HG02870 (cell line): ENCODE measurements around the gene RPS19.
"Not testable (repeated sequence)": the region's sequence is repeated elsewhere in the genome, so short reads cannot be mapped to it uniquely, and the experiment has no call there.

Source experiments
- ATAC-seq: cut with Tn5 transposase; IDR thresholded peaks from one replicate; pipeline ENCODE4 v1.9.1; 2021; ENCODE audit warnings: mild to moderate bottlenecking, moderate library complexity; ENCODE audit not compliant: unreplicated experiment

RPS19 gene

DNA sequence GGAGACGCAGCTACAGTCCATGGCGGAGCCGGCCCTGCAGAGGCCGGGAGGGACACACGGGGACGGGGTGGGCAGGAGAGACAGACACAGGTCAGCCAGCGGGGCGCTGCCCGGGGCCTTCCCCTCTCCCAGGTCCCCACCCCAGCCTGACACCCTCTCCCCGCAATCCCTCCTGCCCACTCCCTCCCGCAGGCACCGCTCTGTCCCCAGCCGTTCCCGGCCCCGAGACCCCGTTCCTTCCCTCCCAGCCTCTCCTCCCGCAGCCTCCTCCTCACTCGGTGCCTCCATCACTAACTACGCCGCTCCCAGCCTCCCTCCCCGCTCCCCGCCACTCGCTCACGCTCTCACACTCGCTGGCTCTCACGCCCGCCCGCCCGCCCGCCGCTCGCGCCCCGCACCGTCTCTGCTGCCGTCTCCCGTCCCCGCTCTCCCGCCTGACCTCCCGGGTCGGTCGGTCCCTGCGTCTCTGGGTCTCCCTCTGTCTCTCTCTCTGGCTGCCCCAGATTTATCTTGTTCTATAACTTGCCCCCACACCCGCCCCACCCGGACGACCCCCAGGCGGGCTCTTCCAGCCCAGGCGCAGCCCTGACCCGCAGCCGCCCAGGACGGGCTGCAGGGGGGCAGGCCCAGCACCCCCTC, 53.0 kb downstream of the RPS19 start:
- ATAC-seq = no peak

DNA sequence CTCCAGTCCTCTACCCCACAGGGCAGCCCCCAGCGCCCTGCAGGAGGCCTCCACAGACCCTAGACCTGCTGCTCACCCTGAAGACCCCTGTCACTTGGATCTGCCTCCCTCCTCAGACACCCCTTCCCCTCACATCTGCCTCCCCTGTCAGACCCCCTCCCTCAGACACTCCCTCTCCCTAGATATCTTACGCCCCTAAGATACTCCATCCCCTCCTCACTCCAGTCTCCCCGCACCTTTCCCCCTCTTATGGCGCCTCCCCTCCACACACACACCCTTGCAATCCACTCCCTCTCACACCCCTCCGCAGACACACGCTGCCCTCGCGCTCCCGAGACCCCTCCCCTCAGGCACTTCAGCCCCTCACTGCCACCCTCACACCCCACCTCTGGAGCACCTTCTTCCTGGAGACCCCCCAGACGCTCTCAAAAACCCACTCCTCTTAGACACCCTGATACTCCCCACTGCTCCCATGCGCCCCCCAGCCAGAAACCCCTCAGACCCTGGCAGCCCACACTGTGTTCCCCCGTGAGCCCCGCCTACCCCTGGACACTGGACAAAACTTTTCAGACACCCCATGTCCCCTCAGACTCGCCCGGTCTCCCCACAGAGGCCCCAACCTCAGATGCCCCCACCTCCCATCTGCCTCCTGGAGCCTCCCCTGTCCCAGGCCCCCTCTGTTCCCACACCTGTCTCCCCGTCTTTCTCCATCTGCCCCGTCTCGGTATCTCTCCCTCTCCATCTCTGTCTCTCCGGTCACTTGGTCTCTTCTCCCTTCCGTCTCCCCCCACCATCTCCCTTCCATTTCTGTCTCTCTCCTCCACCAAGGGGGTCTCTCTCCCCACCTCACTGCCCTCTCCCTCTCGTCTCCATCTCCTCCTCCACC, 53.7 kb downstream of the RPS19 start:
- ATAC-seq = no peak

DNA sequence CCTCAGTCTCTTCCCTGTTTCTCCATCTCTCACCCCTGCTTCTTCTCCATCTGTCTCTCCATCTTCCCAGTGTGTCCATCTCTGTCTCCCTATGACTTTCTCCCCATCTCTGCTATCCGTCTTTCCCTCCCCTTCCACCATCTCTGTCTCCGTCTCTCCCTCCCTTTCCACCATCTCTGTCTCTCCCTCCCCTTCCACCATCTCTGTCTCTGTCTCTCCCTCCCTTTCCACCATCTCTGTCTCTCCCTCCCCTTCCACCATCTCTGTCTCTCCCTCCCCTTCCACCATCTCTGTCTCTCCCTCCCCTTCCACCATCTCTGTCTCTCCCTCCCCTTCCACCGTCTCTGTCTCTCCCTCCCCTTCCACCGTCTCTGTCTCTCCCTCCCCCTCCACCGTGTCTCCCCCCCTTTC, 54.4 kb downstream of the RPS19 start:
- ATAC-seq = not testable (repeated sequence)

DNA sequence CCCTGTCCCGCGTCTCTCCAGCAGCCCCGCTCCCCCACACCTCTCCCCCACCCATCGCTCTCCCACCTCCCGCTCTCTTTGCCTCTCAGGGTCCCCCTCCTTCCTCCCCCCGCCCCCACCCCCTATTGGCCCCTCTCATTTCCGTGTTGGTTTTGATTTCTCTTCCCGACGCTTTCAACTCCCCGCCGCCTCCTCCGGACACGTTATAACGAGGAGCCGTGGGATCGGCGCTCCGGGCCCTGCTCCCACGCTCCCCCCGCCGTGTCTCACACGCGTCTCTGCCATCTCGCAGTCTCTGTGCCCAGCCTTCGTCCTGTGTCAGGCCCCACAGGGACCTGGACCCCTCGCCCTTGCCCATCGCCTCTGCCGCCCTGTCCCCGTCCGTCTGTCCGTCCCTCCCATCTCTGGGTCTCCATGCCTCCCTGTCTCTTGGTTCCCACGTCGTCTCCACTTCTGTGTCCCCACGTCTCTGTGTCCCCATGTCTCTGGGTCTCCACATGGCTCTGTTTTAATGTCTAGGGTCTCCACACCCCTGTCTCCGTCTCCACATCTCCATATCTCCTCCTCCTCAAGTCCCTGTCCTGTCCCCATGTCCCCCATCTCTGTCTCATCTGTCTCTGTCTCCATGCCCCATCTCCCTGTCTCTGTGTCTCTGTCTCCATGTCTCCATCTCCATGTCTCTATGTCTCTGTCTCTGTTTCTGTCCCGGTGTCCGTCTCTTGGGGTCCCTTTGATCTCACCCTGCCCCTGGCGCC, 55.1 kb downstream of the RPS19 start:
- ATAC-seq = no peak

DNA sequence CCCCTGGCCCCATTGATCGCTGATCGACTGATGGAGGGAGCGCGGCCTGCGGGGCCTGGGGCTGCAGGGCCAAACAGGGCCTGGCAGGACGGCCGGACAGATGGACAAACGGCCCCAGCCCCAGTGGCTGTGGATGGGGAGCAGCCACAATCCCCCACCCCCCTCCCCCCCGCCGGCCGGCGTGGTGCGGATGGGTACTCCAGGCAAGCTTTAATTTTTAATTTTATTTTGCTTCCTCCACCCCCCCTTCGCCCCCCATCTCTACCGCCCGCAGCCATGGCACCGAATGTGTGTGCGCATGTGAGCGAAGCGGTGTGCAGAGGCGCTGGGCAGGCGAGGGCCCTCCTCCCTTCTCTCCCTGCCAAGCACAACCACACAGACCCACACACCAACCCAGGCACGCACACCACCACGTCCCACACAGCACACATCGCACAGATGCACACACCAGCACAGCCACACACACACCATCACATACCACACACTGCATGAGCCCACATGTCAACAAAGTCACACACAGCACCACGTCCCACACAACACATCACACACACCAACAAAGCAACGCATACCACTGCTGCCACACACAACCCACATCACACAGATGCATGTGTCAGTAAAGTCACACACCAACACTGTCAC, 55.8 kb downstream of the RPS19 start:
- ATAC-seq = no peak

DNA sequence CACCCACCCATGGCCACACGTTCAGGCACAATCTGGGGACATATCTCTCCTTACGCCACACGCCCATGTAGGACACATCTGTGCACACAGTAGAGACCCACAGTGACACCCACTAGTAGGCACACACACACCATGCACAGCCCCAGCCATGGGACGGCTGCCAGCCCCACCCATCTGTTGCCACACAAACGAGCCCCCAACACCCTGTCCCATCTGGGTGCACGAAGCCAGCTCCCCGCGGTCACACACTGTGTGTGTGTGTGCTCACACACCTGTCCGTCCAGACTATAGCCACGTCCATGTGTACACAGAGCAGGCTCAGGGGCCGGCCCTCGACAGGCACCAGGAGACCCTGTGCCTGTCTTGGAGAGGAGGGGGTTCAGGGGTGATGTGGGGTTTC, 57.6 kb downstream of the RPS19 start:
- ATAC-seq = no peak

DNA sequence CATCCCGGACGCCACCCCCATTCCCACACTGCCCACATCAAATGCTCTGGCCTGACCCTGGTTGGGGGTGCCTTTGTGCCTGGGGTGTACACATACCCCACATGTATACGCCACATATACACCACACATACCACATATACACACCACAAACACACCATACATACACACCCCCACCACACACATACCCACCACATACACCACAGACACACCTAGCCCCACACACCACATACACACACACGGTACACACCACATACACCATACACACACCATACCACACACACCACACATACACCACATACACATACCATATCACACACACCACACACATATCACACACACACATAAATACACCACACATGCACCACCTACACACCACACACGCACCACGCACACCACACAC, 58.0 kb downstream of the RPS19 start:
- ATAC-seq = no peak

DNA sequence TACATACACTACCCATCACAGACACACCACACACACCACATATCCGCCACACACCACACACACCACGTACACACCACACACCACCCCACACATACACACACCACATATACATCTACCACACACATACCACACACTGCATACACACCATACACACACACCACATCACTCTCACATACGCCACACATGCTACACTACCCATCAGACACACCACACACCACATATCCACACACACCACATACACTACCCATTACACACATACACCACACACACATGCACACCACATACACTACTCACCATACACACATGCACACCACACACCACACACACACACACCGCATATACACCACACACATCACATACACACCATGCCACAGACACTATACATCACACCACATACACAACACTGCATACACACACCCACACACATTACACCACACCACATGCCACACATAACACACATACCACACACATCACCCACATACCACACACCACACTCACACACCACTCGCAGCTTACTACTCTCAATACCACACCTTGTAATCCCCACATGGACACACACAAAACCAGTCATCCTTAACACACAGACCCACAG, 58.7 kb downstream of the RPS19 start:
- ATAC-seq = no peak

DNA sequence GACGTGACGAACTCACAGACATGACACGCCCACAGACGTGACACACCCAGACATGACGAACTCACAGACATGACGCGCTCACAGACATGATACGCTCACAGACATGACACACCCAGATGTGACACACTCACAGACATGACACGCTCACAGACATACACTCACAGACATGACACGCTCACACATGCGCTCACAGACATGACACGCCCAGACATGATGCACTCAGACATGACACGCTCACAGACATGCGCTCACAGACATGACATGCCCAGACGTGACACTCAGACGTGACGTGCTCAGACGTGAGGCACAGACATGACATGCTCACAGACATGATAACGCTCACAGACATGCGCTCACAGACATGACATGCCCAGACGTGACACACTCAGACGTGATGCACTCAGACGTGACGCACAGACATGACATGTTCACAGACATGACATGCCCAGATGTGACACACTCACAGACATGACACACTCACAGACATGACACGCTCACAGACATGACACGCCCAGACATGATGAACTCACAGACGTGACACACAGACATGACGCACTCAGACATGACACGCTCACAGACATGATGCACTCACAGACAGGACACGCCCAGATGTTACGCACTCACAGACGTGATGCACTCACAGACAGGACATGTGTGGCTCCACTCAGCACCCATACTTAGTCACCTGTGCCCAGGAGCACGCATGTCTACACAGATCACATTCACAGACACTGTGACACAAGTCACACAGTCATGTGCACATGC, 60.1 kb downstream of the RPS19 start:
- ATAC-seq = no peak

DNA sequence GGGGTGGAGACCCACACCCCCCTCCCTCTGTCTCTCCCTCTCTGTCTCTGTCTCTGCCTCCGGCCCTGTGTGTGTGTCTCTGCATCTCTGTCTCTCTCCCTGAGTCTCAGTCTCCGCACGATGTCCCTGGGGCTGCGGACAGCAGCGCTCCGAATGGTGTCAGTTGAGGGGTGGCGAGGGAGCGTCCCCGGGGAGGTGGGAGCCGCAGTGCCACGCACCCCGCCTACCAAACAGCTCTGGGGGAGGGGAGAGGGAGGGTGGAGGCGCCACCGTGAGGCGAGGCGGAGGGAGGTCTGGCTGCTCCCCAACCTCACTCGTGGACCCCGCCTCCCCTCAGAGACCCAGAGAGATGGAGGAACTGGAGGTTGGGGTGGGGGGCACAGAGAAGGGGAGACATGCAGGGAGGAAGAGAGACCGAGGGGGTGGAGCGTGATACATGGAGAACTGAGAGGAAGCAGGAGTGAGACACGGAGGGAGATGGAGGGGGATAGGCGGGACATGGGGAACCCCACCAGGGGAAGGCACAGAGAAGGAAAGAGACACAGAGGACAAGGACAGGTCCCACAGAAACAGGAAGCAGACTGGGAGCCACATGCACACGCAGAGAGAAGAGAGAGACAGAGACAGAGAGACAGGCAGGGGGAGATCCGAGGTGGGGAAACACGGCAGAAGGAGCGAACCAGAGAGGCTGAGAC, 61.0 kb downstream of the RPS19 start:
- no peak for ATAC-seq

DNA sequence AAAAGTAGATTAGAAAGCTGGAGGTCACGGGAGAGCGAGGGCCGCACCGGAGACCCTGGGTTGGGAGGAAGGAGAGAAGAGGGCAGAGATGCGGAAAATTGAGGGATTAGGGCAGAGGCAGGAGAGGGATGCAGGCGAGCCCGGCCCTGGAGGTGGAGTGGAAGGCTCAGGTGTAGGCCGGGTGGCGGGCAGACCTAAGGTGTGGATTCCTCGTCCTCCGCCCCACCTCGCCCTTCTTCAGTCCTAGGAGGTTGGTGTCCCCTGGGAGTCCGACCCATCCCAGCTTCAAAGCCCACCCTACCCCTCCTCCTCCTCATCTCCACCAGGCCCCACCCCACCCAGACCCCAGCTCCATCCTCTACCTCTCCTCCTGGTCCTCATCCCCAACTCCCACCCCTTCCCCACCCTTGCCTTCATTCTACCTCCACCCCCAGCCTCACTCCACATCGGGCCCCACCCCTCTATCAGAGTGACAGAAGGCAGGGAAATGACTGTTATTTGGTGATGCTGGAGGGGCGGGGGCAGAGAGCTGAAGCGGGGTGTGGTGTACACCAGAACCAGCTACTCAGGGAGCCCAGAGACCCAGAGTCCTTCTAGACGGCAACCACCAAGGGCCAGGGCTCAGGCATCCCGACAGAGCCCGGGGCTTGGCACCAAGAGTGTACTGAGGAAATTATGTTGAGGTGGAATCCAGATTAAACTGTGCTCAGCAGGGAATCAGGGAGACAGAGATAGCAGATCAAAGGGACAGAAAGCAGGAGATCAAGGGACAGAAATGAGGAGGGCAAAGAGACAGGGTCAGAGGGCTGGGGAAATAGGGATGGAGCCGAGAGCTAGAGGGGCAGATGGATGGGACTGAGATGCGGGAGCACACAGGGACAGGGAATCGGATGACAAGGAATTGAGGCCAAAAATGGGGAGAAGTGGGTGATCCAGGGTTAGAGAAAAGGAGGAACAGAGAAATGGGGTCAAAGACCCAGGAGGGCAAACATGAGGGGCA, 61.8 kb downstream of the RPS19 start:
- ATAC-seq = no peak
